Neuron (in vitro differentiated cells): Measurements from ENCODE around the gene KBTBD7.

Source experiments
- H2AFZ ChIP-seq: one replicate; pipeline ENCODE4 v1.6.1; 2013; ENCODE audit warnings: low read depth, mild to moderate bottlenecking, inconsistent platforms, low read length, moderate library complexity
- H3K27me3 ChIP-seq: one replicate; pipeline ENCODE4 v1.6.1; 2013; ENCODE audit warnings: low read length; ENCODE audit not compliant: insufficient read depth
- H3K36me3 ChIP-seq: one replicate; pipeline ENCODE4 v1.6.1; 2013; ENCODE audit warnings: low read length; ENCODE audit not compliant: insufficient read depth
- H3K4me1 ChIP-seq: one replicate; pipeline ENCODE4 v1.6.1; 2013; ENCODE audit warnings: low read length; ENCODE audit not compliant: insufficient read depth
- H3K4me3 ChIP-seq: 2 replicates; pipeline ENCODE4 v1.5.1; 2013; ENCODE audit warnings: mild to moderate bottlenecking, low read length, moderate library complexity
- H3K9me3 ChIP-seq: one replicate; pipeline ENCODE4 v1.6.1; 2013; ENCODE audit warnings: low read length

Gene KBTBD7

GRCh38 chr13:41213919-41214318 is 19.6 kb upstream of the KBTBD7 start:
- H2AFZ ChIP-seq: no peak overlapping the region
- H3K36me3 ChIP-seq: peaks cover 6% of the 10 kb centered on the region
- no peaks in the 10 kb centered on the region for H3K4me1 ChIP-seq
- H3K27me3 ChIP-seq: no peaks in the 10 kb centered on the region
- no peaks in the 10 kb centered on the region for H3K9me3 ChIP-seq
- no peak overlapping the region for H3K4me3 ChIP-seq

GRCh38 chr13:41213316-41213715 is 18.9 kb upstream of the KBTBD7 start:
- H3K9me3 ChIP-seq: no peaks in the 10 kb centered on the region
- H2AFZ ChIP-seq: no peak overlapping the region
- no peaks in the 10 kb centered on the region for H3K27me3 ChIP-seq
- H3K36me3 ChIP-seq: peaks cover 6% of the 10 kb centered on the region
- H3K4me3 ChIP-seq: no peak overlapping the region
- no peaks in the 10 kb centered on the region for H3K4me1 ChIP-seq

DNA sequence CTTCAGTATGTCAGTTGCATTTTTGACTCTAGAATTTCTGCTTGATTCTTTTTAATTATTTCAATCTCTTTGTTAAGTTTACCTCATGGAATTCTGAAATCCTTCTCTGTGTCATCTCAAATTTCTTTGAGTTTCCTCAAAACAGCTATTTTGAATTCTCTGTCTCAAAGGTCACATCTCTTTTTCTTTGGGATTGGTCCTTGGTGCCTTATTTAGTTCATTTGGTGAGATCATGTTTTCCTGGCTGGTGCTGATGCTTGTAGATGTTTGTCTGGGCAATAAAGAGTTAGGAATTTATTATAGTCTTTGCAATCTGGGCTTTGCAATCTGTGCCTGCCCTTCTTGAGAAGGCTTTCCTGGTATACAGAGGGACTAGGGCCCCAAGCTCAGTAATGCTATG is 18.5 kb upstream of the KBTBD7 start:
- no peaks in the 10 kb centered on the region for H3K9me3 ChIP-seq
- H3K27me3 ChIP-seq: no peaks in the 10 kb centered on the region
- H3K4me3 ChIP-seq: no peak overlapping the region
- no peak overlapping the region for H2AFZ ChIP-seq
- H3K4me1 ChIP-seq: no peaks in the 10 kb centered on the region
- H3K36me3 ChIP-seq: peaks cover 4% of the 10 kb centered on the region

DNA sequence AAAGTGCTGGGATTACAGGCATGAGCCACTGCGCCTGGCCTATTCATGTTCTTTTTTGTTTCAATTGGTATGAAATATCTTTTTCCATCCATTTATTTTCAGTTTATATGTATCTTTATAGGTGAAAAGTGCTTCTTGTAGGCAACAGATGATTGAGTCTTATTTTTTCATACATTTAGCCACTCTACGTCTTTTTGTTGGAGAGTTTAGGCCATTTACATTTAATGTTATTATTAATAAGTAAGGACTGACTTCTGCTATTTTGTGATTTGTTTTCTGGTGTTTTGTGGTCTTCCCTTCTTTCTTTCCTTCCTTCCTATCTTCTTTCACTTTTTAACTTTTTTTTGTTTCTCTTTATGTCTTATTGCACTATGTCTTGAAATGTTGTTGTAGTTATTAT is 16.7 kb upstream of the KBTBD7 start:
- H3K36me3 ChIP-seq: no peaks in the 10 kb centered on the region
- H3K27me3 ChIP-seq: no peaks in the 10 kb centered on the region
- H3K9me3 ChIP-seq: no peaks in the 10 kb centered on the region
- H2AFZ ChIP-seq: no peak overlapping the region
- no peaks in the 10 kb centered on the region for H3K4me1 ChIP-seq
- no peak overlapping the region for H3K4me3 ChIP-seq

- H3K36me3 ChIP-seq: no peaks in the 10 kb centered on the region
- no peak overlapping the region for H2AFZ ChIP-seq
- H3K27me3 ChIP-seq: no peaks in the 10 kb centered on the region
- no peaks in the 10 kb centered on the region for H3K9me3 ChIP-seq
- H3K4me1 ChIP-seq: no peaks in the 10 kb centered on the region
- no peak overlapping the region for H3K4me3 ChIP-seq
These were observed 12.1 kb upstream of the KBTBD7 start for GRCh38 chr13:41206467-41206866.

- H3K36me3 ChIP-seq: no peaks in the 10 kb centered on the region
These were observed 9.4 kb upstream of the KBTBD7 start for GRCh38 chr13:41203810-41204209.

DNA sequence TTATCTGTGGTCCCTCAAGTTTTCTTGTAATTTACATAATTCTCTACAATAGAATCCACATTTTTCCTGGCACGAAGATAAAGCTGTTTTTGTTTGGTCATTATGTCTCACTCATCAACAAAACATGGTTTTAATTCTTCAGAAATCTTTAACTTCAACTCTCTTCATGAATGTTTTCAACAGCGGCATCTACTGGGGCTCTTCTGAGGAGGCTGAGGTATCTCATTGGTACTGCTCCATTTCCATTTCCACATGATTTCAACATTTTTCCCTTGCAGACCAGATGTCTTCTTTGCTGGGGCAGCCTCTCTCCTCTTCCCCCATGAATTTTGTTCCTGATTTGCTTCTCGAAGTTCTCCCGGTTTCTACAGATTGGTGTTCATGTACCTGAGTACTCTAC is 5.8 kb upstream of the KBTBD7 start:
- H3K4me3 ChIP-seq: no peak overlapping the region
- no peak overlapping the region for H2AFZ ChIP-seq
- no peaks in the 10 kb centered on the region for H3K27me3 ChIP-seq
- no peaks in the 10 kb centered on the region for H3K9me3 ChIP-seq
- no peaks in the 10 kb centered on the region for H3K36me3 ChIP-seq
- no peaks in the 10 kb centered on the region for H3K4me1 ChIP-seq

More at GRCh38 chr13:41203810-41204209, 9.4 kb upstream of the KBTBD7 start:
- Histone ChIP-seq H3K9me3 (no peaks in the 10 kb centered on the region), H2AFZ (no peak overlapping the region), H3K4me3 (no peak overlapping the region), H3K4me1 (no peaks in the 10 kb centered on the region), H3K27me3 (no peaks in the 10 kb centered on the region)

DNA sequence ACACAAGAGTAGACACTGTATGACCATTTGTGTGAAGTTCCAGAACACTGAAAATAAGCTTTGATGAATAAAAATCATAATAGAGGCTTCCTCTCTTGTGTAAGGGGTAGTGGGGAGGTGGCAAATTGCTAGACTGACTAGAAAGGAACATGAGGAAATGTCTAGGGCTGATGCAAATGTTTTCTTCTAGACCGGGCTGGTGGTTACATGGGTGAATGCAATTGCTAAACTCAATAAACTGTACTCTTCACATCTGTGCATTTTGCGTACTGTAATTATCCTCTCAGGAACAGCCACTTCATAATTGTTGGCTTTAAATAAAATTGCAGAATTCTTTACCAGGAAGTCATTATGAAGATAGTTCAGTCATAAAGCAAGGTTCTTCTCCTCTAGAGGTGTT is 5.2 kb upstream of the KBTBD7 start:
- no peaks in the 10 kb centered on the region for H3K9me3 ChIP-seq
- H2AFZ ChIP-seq: no peak overlapping the region
- no peak overlapping the region for H3K4me3 ChIP-seq
- no peaks in the 10 kb centered on the region for H3K27me3 ChIP-seq
- no peaks in the 10 kb centered on the region for H3K36me3 ChIP-seq
- H3K4me1 ChIP-seq: no peaks in the 10 kb centered on the region

- no peaks in the 10 kb centered on the region for H3K36me3 ChIP-seq
- no peak overlapping the region for H2AFZ ChIP-seq
- peaks cover under 1% of the 10 kb centered on the region for H3K4me1 ChIP-seq
These were observed 4.7 kb upstream of the KBTBD7 start for GRCh38 chr13:41199079-41199478.

GRCh38 chr13:41196620-41197019 is 2.3 kb upstream of the KBTBD7 start:
- Histone ChIP-seq H3K4me3 (no peak overlapping the region), H3K36me3 (peaks cover 10% of the 10 kb centered on the region), H3K9me3 (peaks cover 8% of the 10 kb centered on the region), H3K4me1 (peaks cover 8% of the 10 kb centered on the region), H2AFZ (no peak overlapping the region), H3K27me3 (no peaks in the 10 kb centered on the region)

More at GRCh38 chr13:41199079-41199478, 4.7 kb upstream of the KBTBD7 start:
- H3K9me3 ChIP-seq: no peaks in the 10 kb centered on the region
- H3K27me3 ChIP-seq: no peaks in the 10 kb centered on the region
- H3K4me3 ChIP-seq: no peak overlapping the region

DNA sequence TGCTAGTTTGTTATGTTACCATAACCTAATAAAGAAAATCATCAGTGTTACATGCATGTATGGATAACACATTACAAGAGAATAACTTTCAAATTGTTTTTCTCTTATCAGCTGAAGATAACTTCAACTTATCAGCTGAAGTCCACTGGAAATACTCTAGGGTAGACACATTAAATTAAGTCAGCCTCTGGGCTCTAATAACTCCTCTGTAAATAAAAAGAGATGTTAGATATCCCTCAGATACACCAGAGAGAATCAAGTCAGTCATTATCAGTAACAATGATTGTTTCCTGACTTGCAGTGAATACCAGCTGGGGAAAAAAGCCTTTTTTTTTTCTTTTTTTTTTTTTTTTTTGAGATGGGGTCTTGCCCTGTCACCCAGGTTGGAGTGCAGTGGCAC is 1.6 kb upstream of the KBTBD7 start:
- H2AFZ ChIP-seq: no peak overlapping the region
- no peak overlapping the region for H3K4me3 ChIP-seq
- H3K36me3 ChIP-seq: peaks cover 10% of the 10 kb centered on the region

GRCh38 chr13:41193469-41193868 is 900 bp downstream of the KBTBD7 start:
- H3K9me3 ChIP-seq: peaks cover 8% of the 10 kb centered on the region
- H2AFZ ChIP-seq: no peak overlapping the region
- peaks cover 10% of the 10 kb centered on the region for H3K36me3 ChIP-seq
- peaks cover 8% of the 10 kb centered on the region for H3K4me1 ChIP-seq
- H3K27me3 ChIP-seq: no peaks in the 10 kb centered on the region
- H3K4me3 ChIP-seq: peak overlapping the region; percentile 57

More for the DNA sequence above, 1.6 kb upstream of the KBTBD7 start:
- Histone ChIP-seq H3K4me1 (peaks cover 8% of the 10 kb centered on the region), H3K27me3 (no peaks in the 10 kb centered on the region), H3K9me3 (peaks cover 8% of the 10 kb centered on the region)

DNA sequence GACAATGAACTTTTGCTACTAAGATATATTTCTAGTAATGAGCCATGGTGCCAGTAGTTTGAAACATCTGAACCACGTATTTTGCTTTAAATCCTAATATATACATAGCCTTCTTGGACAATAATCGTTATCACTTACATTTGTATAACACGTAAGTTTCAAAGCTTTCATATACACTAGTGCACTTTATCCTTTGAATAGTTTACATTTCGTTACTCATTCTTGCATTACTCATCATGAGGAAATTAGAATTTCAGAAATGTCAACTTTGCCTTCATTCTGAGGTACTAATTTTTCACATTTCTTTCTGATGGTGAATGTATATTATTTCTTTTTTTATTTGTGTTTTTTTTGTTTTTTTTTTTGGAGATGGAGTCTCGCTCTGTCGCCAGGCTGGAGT is 5.8 kb downstream of the KBTBD7 start:
- Histone ChIP-seq H3K9me3 (peaks cover 7% of the 10 kb centered on the region), H2AFZ (no peak overlapping the region), H3K27me3 (no peaks in the 10 kb centered on the region), H3K4me1 (peaks cover 2% of the 10 kb centered on the region), H3K4me3 (no peak overlapping the region), H3K36me3 (peaks cover 10% of the 10 kb centered on the region)

DNA sequence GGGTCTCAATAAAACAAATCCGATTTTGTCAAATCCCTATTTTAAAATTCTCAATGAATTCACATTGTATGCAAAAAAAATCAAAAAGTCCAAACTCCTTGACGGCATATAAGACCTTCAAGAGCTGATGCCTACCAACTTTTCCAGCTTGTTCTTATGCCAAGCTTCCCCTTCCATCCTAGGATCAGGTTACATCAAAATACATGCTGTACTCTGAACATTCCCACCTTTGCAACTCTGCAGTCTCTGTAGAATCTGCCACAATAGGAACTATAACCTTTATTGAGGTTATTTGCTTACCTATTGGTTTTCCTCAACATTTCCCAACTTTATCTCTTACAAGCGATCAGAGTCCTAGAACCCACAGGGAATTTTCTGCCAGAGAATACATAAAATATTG is 7.9 kb downstream of the KBTBD7 start:
- Histone ChIP-seq H2AFZ (no peak overlapping the region), H3K36me3 (no peaks in the 10 kb centered on the region), H3K4me1 (no peaks in the 10 kb centered on the region), H3K4me3 (no peak overlapping the region), H3K27me3 (no peaks in the 10 kb centered on the region), H3K9me3 (no peaks in the 10 kb centered on the region)
